Tibial artery (tissue), 4 donors: ENCODE measurements around the gene MIX23.

Source experiments
- DNase-seq, 2 donors: peaks; one replicate each; pipeline ENCODE4 v3.0.0-alpha.2; 2019
- H3K27ac ChIP-seq, 2 donors: fragments of 200-600 bp; sonication (generic) in 1 of 2; 1 replicate in 1 of 2; 2 replicates in 1 of 2; pipeline ENCODE4 v1.5.1; 2018 to 2019; ENCODE audit warnings: mild to moderate bottlenecking in 1 of 2
- H3K27me3 ChIP-seq, 2 donors: fragments of 200-600 bp; sonication (generic) in 1 of 2; one replicate each; pipeline versions ENCODE4 v1.5.1 to v1.6.0; 2016 to 2019
- H3K36me3 ChIP-seq, 3 donors: fragments of 200-600 bp; sonication (generic) in 2 of 3; one replicate each; pipeline ENCODE4 v1.5.1; 2016 to 2019; ENCODE audit warnings: mild to moderate bottlenecking in 2 of 3
- H3K4me1 ChIP-seq, 4 donors: fragments of 200-600 bp; sonication (generic) in 2 of 4; 1 replicate in 3 of 4; 2 replicates in 1 of 4; pipeline ENCODE4 v1.5.1; 2016 to 2019
- H3K4me3 ChIP-seq, 2 donors: fragments of 200-600 bp; sonication (generic) in 1 of 2; 1 replicate in 1 of 2; 2 replicates in 1 of 2; pipeline ENCODE4 v1.5.1; 2018 to 2019; ENCODE audit warnings: mild to moderate bottlenecking in 2 of 2
- H3K9me3 ChIP-seq, 3 donors: fragments of 200-600 bp; sonication (generic) in 1 of 3; one replicate each; pipeline ENCODE4 v1.5.1; 2016 to 2019
- intact Hi-C: fragments of 100-400 bp; cut with DNase I; formaldehyde crosslinking; loops from one replicate; pipeline ENCODE4 v1.15.0; 2023; ENCODE audit warnings: low total_unique reads
- TF ChIP-seq, protein P1 (sequence below), 2 experiments: fragments of 200-600 bp in 1 of 2; fragments of 450-650 bp in 1 of 2; IDR thresholded peaks; one replicate each; pipeline ENCODE4 v1.5.1; 2017 to 2019; ENCODE audit warnings: antibody characterized with exemption in 2 of 2, mild to moderate bottlenecking in 1 of 2, moderate library complexity in 1 of 2

MIX23 gene

DNA sequence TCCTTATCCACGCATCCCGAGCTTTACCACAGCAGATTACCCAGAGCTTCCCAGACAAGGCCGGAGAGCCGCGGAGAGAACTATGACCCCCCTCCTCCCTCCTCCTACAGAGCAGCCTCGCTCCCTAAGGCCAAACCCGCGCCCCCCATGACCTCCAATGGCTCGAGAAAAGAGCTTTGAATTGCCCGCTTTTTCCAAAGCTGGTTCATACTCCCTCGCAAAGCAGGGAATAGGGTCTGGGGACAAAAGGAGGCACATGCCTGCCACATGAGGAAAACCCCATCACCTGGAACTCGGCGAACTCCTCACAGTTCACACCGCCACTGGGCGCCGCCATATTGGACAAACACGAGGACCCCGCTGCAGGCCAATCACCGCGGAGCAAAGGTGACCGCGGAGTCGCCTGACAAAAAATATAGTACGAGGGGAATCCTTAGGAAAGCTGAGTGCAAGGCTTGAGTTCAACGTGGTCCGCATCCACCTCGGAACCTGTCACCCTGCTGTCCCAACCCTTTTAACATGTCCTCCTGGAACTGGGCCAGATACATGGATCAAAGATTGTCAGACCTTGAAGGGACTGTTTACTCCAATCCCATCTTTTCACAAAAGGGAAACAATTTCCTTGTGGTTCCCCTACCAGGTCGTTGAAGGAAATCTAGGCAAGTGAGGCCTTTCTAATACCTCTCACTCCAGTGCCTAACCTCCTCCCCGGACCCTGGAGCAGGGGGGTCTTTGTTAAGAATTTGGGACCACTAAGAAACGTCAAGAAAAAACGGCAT, at the start of gene MIX23:
MIX23 (minus strand) TSS at position 344 of the 779 bp plus-strand sequence; CDS start at position 337, 7 bp downstream.
- TF ChIP-seq, protein P1, sequence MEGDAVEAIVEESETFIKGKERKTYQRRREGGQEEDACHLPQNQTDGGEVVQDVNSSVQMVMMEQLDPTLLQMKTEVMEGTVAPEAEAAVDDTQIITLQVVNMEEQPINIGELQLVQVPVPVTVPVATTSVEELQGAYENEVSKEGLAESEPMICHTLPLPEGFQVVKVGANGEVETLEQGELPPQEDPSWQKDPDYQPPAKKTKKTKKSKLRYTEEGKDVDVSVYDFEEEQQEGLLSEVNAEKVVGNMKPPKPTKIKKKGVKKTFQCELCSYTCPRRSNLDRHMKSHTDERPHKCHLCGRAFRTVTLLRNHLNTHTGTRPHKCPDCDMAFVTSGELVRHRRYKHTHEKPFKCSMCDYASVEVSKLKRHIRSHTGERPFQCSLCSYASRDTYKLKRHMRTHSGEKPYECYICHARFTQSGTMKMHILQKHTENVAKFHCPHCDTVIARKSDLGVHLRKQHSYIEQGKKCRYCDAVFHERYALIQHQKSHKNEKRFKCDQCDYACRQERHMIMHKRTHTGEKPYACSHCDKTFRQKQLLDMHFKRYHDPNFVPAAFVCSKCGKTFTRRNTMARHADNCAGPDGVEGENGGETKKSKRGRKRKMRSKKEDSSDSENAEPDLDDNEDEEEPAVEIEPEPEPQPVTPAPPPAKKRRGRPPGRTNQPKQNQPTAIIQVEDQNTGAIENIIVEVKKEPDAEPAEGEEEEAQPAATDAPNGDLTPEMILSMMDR (IDR thresholded peaks at IDR 0.05): no peak
- Histone ChIP-seq H3K4me3 (peak within 1 kb of the TSS; percentile 72 to 82), H3K27ac (peak within 1 kb of the TSS; percentile 87 to 90), H3K36me3 (no peaks in the 10 kb centered on the region), H3K9me3 (no peaks in the 10 kb centered on the region), H3K4me1 (peaks cover 0 to 24% (median 12%) of the 10 kb centered on the region in 4 donors), H3K27me3 (no peaks in the 10 kb centered on the region)
- DNase-seq: peak; percentile 89 to 90
- intact Hi-C loops: loop anchor here (10.0 kb wide), 1 partner anchor 302 kb away; the partner anchor contains the start of gene PARP14

DNA sequence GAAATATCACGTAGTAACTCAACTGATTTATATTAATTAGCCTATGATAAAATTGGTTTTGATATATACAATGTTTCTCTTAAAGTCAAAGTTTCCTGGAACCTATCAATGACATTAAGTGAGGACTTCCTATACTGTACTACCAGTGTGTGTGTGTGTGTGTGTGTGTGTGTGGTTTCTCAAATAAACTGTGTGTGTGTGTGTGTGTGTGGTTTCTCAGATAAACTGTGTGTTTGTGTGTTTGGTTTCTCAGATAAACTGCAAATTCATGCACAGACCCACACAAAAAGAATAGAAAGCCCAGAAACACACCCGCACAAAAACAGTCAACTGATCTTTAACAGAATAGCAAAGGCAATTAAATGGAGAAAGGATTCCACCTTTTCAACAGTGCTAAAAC, 47.3 kb upstream of the MIX23 start:
- peaks cover 63 to 71% (median 65%) of the 10 kb centered on the region in 3 donors for H3K36me3 ChIP-seq
- no peak overlapping the region for H3K4me3 ChIP-seq
- H3K27me3 ChIP-seq: no peaks in the 10 kb centered on the region
- no peaks in the 10 kb centered on the region for H3K4me1 ChIP-seq
- no peak for DNase-seq
- no peak overlapping the region for H3K27ac ChIP-seq
- TF ChIP-seq, protein P1 (IDR thresholded peaks at IDR 0.05): no peak
- H3K9me3 ChIP-seq: no peaks in the 10 kb centered on the region
- intact Hi-C loops: no loop called here

GRCh38 chr3:122427857-122428471, 44.9 kb upstream of the MIX23 start:
- intact Hi-C loops: no loop called here
- no peak overlapping the region for H3K4me3 ChIP-seq
- H3K27me3 ChIP-seq: no peaks in the 10 kb centered on the region
- no peak overlapping the region for H3K27ac ChIP-seq
- H3K9me3 ChIP-seq: no peaks in the 10 kb centered on the region
- peaks cover 53 to 74% (median 63%) of the 10 kb centered on the region in 3 donors for H3K36me3 ChIP-seq
- TF ChIP-seq, protein P1 (IDR thresholded peaks at IDR 0.05): no peak
- no peak for DNase-seq
- no peaks in the 10 kb centered on the region for H3K4me1 ChIP-seq

DNA sequence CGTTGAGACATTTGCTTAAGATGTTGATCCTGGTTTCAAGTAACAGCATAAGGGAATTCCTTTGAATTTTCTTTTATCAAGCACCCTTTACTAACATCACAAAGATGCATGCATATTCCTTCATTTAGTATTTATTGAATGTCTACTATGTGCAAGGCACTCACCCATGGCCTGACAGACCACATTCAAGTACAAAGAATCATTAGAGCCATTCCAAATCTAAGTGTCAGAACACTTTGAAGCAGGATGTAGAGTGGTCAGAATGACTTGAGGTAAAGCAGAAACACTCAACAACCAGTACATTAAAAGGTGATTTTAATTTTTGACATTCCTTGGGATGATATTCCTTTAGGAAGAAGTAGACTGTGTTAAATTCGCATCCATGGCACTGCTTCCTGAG, 38.8 kb upstream of the MIX23 start:
- Histone ChIP-seq H3K4me3 (no peak overlapping the region), H3K27ac (no peak overlapping the region), H3K4me1 (peaks cover 0 to 12% (median 7%) of the 10 kb centered on the region in 4 donors), H3K9me3 (no peaks in the 10 kb centered on the region), H3K27me3 (no peaks in the 10 kb centered on the region), H3K36me3 (peaks cover 22 to 39% (median 28%) of the 10 kb centered on the region in 3 donors)
- intact Hi-C loops: no loop called here
- no peak for DNase-seq
- TF ChIP-seq, protein P1 (IDR thresholded peaks at IDR 0.05): no peak

DNA sequence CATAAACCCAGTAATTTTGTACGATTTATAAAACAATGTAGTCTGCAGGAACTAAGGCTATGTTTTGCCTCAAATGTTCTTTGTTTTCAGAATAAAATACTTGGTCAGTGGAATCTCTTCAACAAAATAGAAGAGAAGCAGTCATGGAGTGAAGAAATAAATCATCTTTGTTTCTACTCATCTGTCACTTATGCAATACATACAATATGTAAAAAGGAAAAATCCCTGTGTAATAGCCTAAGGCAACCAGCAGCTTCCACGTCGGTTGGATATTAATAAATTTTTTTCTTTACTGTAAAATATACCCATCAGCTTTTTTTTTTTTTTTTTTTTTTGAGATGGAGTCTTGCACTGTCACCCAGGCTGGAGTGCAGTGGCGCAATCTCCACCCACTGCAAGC, 38.1 kb upstream of the MIX23 start:
- H3K9me3 ChIP-seq: no peaks in the 10 kb centered on the region
- TF ChIP-seq, protein P1 (IDR thresholded peaks at IDR 0.05): no peak
- H3K4me3 ChIP-seq: no peak overlapping the region
- intact Hi-C loops: no loop called here
- peaks cover 14 to 32% (median 21%) of the 10 kb centered on the region in 3 donors for H3K36me3 ChIP-seq
- no peaks in the 10 kb centered on the region for H3K27me3 ChIP-seq
- H3K4me1 ChIP-seq: peaks cover 0 to 14% (median 9%) of the 10 kb centered on the region in 4 donors
- no peak for DNase-seq
- H3K27ac ChIP-seq: no peak overlapping the region
